ENCODE measurements around the gene FCRL2.

FCRL2 gene

GRCh38 chr1:157776971-157777391 lies at the start of gene FCRL2:
FCRL2 (minus strand) TSS chr1:157777132; CDS start chr1:157777073, 59 bp downstream.
- no peak for DNase-seq

GRCh38 chr1:157820299-157820698 lies 43.4 kb upstream of the FCRL2 start:
- DNase-seq, result no peak

GRCh38 chr1:157819896-157820295 lies 43.0 kb upstream of the FCRL2 start, which contains the start of gene FCRL1:
FCRL1 (minus strand) TSS chr1:157820120; CDS start chr1:157820037, 83 bp downstream.
- DNase-seq, result no peak

GRCh38 chr1:157819215-157819614 lies 42.3 kb upstream of the FCRL2 start:
- no peak for DNase-seq

GRCh38 chr1:157813269-157813668 lies 36.3 kb upstream of the FCRL2 start:
- no peak for DNase-seq

GRCh38 chr1:157806431-157807149 lies 29.7 kb upstream of the FCRL2 start:
- no peak for DNase-seq

- DNase-seq, result no peak
These were observed 26.9 kb upstream of the FCRL2 start for GRCh38 chr1:157803851-157804250.

- DNase-seq, result no peak
These were observed 23.1 kb upstream of the FCRL2 start for GRCh38 chr1:157799996-157800395.

GRCh38 chr1:157798211-157798610 lies 21.3 kb upstream of the FCRL2 start:
- no peak for DNase-seq

GRCh38 chr1:157785248-157785647 lies 8.3 kb upstream of the FCRL2 start:
- no peak for DNase-seq

GRCh38 chr1:157784801-157785200 lies 7.9 kb upstream of the FCRL2 start:
- no peak for DNase-seq

- no peak for DNase-seq
These were observed 6.0 kb upstream of the FCRL2 start for GRCh38 chr1:157782931-157783330.

- no peak for DNase-seq
These were observed 4.1 kb upstream of the FCRL2 start for GRCh38 chr1:157781048-157781447.

- no peak for DNase-seq
These were observed 1.6 kb downstream of the FCRL2 start for GRCh38 chr1:157775101-157775870.

GRCh38 chr1:157774412-157774811 lies 2.5 kb downstream of the FCRL2 start:
- DNase-seq, result no peak

- no peak for DNase-seq
These were observed 3.2 kb downstream of the FCRL2 start for GRCh38 chr1:157773493-157774350.

GRCh38 chr1:157771661-157772425 lies 5.1 kb downstream of the FCRL2 start:
- DNase-seq, result no peak

GRCh38 chr1:157770442-157771043 lies 6.4 kb downstream of the FCRL2 start:
- no peak for DNase-seq

GRCh38 chr1:157766792-157767191 lies 10.1 kb downstream of the FCRL2 start:
- DNase-seq, result no peak

- DNase-seq, result no peak
These were observed 18.9 kb downstream of the FCRL2 start for GRCh38 chr1:157758018-157758417.

GRCh38 chr1:157753611-157754010 lies 23.3 kb downstream of the FCRL2 start:
- DNase-seq, result no peak

GRCh38 chr1:157751283-157751682 lies 25.6 kb downstream of the FCRL2 start:
- DNase-seq, result no peak

Data from fibroblast of skin of right biceps (primary cell).